ENCODE data around the gene RELCH. TPM values are rescaled to one million over a fixed set of nuclear protein-coding genes. Genes with fewer than 3 reads are reported as not detected.
A peak's percentile ranks its signal among the peaks of the same experiment; 100 is the strongest.
"Not testable (repeated sequence)": the region's sequence is repeated elsewhere in the genome, so short reads cannot be mapped to it uniquely, and the experiment has no call there.

RELCH gene, protein sequence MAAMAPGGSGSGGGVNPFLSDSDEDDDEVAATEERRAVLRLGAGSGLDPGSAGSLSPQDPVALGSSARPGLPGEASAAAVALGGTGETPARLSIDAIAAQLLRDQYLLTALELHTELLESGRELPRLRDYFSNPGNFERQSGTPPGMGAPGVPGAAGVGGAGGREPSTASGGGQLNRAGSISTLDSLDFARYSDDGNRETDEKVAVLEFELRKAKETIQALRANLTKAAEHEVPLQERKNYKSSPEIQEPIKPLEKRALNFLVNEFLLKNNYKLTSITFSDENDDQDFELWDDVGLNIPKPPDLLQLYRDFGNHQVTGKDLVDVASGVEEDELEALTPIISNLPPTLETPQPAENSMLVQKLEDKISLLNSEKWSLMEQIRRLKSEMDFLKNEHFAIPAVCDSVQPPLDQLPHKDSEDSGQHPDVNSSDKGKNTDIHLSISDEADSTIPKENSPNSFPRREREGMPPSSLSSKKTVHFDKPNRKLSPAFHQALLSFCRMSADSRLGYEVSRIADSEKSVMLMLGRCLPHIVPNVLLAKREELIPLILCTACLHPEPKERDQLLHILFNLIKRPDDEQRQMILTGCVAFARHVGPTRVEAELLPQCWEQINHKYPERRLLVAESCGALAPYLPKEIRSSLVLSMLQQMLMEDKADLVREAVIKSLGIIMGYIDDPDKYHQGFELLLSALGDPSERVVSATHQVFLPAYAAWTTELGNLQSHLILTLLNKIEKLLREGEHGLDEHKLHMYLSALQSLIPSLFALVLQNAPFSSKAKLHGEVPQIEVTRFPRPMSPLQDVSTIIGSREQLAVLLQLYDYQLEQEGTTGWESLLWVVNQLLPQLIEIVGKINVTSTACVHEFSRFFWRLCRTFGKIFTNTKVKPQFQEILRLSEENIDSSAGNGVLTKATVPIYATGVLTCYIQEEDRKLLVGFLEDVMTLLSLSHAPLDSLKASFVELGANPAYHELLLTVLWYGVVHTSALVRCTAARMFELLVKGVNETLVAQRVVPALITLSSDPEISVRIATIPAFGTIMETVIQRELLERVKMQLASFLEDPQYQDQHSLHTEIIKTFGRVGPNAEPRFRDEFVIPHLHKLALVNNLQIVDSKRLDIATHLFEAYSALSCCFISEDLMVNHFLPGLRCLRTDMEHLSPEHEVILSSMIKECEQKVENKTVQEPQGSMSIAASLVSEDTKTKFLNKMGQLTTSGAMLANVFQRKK
- total RNA-seq (10 to 100 TPM; 49.0 to 52.5 TPM), total RNA-seq (105 to 122 reads per million in 2 donors)

DNA sequence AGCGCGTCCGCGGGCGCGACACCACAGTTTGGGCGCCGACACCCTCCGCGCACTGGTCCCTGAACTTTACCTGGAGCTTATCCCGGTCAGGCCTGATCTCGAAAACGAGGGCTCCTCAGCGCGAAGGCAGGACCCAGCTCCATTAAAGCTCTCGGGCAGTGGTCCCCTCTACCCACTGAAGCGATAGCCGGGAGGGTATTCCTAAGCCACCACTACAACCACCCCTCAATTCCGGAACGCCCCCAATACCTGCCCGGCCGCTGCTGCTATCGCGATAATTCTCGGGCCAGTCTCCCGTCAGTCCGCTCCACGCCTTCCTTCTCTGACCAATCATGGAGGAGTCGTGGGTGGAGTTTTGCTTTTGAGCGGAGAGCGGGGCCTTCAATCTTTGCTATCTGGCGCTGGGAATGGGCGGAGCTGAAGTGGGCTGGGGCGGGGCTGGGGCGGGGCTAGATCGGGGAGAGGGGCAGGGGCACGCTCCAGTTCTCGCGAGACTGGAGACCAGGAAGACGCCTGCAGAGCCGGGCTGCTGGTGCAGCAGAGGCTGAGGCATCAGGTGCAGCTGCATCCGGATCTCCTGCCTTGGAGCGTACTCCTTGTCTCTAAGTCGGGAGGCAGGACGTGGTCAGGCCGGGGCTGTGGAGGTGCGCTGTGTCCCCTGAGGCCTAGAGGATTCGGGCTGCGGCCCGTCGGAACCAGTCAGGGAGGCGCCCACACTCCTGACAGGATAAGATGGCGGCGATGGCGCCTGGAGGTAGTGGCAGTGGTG lies at the start of gene RELCH, which contains the start of gene PIGN:
RELCH (plus strand) TSS at position 482 of the 769 bp plus-strand sequence; CDS start at position 733, 251 bp downstream.
PIGN (minus strand) TSS at position 283 of the 769 bp plus-strand sequence. CDS start 25,703 bp downstream, outside the sequence.
- H3K4me3 Mint-ChIP-seq = peak within 1 kb of the TSS; percentile 100
- no peaks in the 10 kb centered on the region for H3K9me3 ChIP-seq (ENCODE audit: control insufficient read depth, low read length, poor library complexity, severe bottlenecking)
- peak within 1 kb of the TSS; percentile 98 for H3K27ac Mint-ChIP-seq
- H3K4me1 Mint-ChIP-seq = peaks cover 47% of the 10 kb centered on the region
- H3K36me3 Mint-ChIP-seq (ENCODE audit: low read depth) = peaks cover 6% of the 10 kb centered on the region
- ATAC-seq (peak; percentile 93), DNase-seq (peak; percentile 82 to 92 (median 88))
- no peaks in the 10 kb centered on the region for H3K27me3 Mint-ChIP-seq

DNA sequence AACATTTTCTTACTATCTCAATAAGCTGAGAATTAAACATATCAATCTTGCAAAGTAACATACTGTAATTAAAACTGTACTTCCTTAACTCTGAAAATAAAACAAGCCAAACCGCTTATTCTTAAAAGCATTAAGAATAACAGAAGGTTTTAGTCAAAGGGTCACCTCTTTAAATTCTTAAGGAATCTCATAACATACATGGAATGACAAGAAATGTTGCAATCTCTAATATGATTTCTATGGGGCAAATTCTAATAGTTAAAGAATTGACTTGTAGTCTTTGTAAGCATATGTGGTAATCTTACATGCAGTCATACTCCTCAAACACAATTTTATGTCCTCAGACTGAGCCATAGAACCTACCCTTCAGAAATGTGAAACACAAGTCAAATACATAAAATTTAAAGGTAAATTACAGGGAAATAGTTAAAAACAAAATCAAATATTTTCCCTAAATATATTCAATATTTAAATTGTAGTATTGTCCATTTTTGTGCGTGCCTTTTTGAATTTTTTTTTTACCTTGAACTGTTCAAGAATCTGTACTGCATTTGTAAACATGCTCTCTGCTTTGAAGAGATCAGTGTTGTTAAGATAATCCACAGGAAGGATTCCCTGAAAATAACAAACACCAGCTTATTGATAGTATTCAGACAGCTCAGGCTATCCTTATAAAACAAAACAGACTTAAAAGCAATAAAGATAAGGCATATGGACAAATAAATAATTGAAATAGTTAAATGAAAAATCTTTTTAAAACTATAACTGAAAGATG lies 48.4 kb upstream of the RELCH start:
- Mint-ChIP-seq H3K4me1 (peaks cover 5% of the 10 kb centered on the region), H3K27ac (no peak overlapping the region), H3K36me3 (ENCODE audit: low read depth) (peaks cover 15% of the 10 kb centered on the region), H3K4me3 (no peak overlapping the region), H3K27me3 (no peaks in the 10 kb centered on the region)
- DNase-seq (no peak), ATAC-seq (no peak)
- H3K9me3 ChIP-seq (ENCODE audit: control insufficient read depth, low read length, poor library complexity, severe bottlenecking) = no peaks in the 10 kb centered on the region

DNA sequence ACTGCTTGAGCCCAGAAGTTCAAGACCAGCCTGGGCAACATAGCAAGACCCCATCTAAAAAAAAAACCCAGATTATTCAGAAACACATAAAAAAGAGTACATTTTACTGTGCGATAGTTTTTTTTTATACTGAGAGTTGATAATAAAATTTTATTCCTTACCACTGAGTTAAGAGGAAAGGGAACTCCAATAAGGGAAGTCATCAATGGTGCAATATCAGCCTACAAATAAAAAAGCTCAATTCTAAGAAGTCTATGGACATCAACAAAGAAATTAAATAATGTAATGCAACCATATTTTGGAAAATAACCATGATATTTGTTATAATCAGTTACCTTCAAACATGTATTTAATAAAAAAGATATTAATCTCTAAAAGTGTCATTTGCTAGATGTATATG lies 46.8 kb upstream of the RELCH start:
- DNase-seq = no peak
- Mint-ChIP-seq H3K27ac (no peak overlapping the region), H3K27me3 (no peaks in the 10 kb centered on the region), H3K4me3 (no peak overlapping the region), H3K36me3 (ENCODE audit: low read depth) (peaks cover 17% of the 10 kb centered on the region), H3K4me1 (peaks cover 5% of the 10 kb centered on the region)
- no peak for ATAC-seq
- H3K9me3 ChIP-seq (ENCODE audit: control insufficient read depth, low read length, poor library complexity, severe bottlenecking) = no peaks in the 10 kb centered on the region

DNA sequence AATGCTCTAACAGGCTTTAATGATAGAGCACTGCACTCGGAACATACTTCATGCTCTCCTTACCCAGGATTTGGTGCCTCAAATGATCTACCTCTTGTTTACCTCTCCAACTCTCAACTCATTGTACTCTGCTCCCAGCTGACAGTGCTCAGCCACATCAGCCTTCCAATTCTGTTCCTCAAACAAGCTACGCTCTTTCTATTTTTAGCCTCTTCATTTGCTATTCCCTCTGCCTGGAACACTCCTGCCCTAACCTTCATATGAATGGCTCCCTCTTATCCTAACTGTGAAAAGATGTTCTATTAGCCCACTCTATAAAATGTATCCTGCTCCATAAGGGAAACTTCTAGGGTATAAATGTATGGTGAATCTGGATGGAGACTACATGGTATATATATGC lies 42.7 kb upstream of the RELCH start:
- Mint-ChIP-seq H3K4me1 (peaks cover 5% of the 10 kb centered on the region), H3K36me3 (ENCODE audit: low read depth) (peaks cover 14% of the 10 kb centered on the region), H3K27me3 (no peaks in the 10 kb centered on the region), H3K27ac (no peak overlapping the region), H3K4me3 (no peak overlapping the region)
- DNase-seq (no peak), ATAC-seq (no peak)
- no peaks in the 10 kb centered on the region for H3K9me3 ChIP-seq (ENCODE audit: control insufficient read depth, low read length, poor library complexity, severe bottlenecking)

DNA sequence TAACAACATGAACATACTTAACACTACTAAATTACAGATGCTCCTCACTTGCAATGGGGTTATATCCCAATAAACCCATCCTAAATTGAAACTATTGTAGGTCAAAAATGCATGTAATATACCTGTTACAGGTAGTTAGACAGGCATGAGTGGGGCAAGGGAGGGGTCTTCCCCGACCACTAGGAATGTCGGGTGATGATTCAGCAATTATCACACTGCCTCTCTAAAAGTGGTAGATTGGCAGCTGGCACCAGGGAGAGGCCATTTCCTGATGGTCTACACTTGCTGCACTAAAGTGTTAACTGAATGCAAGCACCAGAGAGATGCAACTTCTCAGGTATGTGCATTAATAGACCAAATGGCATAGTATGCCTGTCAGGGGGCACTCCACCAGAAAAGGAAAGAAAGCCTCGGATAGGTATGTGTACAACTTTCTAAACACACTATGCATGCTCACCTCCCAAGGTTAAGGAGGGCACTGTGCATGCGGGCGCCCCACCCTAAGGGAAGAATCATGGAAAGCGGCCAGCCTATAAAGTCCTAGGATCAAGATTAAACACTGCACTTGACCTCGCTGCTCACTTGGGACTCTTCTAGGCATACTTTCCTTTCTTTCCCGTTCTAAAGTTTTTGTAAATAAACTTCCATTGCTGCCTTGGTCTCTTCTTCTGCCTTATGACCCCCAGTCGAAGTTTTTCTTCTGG lies 35.8 kb upstream of the RELCH start:
- Mint-ChIP-seq H3K4me3 (no peak overlapping the region), H3K27ac (no peak overlapping the region), H3K36me3 (ENCODE audit: low read depth) (peaks cover 6% of the 10 kb centered on the region), H3K4me1 (no peaks in the 10 kb centered on the region), H3K27me3 (no peaks in the 10 kb centered on the region)
- ATAC-seq (no peak), DNase-seq (no peak)
- H3K9me3 ChIP-seq (ENCODE audit: control insufficient read depth, low read length, poor library complexity, severe bottlenecking) = no peaks in the 10 kb centered on the region

DNA sequence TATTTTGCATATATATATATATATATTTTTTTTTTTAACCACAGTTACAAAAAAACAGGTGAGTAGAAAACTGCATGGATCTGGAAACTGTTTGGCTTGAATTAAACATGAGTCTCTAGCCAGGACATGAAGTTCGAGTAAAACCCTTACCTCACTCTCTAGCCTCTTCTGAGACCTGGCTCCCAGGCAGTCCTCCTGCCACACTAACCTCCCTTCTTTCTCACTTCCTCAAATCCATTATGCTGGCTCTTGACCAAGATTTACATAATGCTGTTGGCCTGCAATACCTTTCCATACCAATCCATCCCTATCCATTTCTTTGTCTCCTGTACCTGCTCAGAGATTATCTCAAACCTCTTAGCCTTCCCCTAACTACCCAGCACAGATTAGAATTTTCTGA lies 34.2 kb upstream of the RELCH start:
- H3K36me3 Mint-ChIP-seq (ENCODE audit: low read depth) = peaks cover 6% of the 10 kb centered on the region
- H3K27me3 Mint-ChIP-seq = no peaks in the 10 kb centered on the region
- ATAC-seq (no peak), DNase-seq (no peak)
- H3K27ac Mint-ChIP-seq = no peak overlapping the region
- H3K9me3 ChIP-seq (ENCODE audit: control insufficient read depth, low read length, poor library complexity, severe bottlenecking) = no peaks in the 10 kb centered on the region
- H3K4me3 Mint-ChIP-seq = no peak overlapping the region
- H3K4me1 Mint-ChIP-seq = no peaks in the 10 kb centered on the region

DNA sequence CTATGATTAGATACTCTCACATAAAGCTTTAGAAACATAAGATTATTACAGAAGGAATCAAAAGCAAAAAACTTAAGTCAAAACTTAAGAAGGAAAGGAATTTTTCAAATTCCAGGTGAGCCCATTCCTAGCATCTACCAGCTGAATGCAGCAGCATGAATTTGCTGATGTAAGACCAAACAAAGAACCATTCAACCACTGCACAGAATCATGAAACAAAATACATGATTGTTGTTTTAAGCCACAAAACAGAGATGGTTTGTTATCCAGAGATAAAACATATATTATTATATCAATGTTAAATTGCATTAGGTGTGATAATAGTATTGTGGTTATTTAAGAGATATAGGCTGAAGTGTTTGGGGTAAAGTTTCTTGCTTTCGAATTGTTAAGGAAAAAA lies 29.2 kb upstream of the RELCH start:
- peaks cover 2% of the 10 kb centered on the region for H3K4me1 Mint-ChIP-seq
- H3K9me3 ChIP-seq (ENCODE audit: control insufficient read depth, low read length, poor library complexity, severe bottlenecking) = no peaks in the 10 kb centered on the region
- no peak overlapping the region for H3K4me3 Mint-ChIP-seq
- no peak for DNase-seq
- H3K36me3 Mint-ChIP-seq (ENCODE audit: low read depth) = peaks cover 4% of the 10 kb centered on the region
- H3K27me3 Mint-ChIP-seq = no peaks in the 10 kb centered on the region
- H3K27ac Mint-ChIP-seq = no peak overlapping the region
- ATAC-seq = no peak

DNA sequence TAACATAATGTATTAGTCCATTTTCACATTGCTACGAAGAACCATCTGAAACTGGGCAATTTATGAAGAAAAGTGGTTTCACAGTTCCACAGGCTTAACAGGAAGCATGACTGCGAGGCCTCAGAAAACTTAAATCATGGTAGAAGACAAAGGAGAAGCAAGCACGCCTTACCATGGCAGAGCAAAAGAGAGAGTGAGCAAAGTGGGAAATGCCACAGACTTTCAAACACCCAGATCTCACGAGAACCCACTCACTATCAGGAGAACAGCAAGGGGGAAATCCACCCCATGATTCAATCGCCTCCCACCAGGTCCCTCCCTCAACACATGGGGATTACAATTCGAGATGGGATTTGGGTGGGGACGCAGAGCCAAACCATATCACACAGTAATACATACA lies 22.7 kb upstream of the RELCH start:
- Mint-ChIP-seq H3K27ac (no peak overlapping the region), H3K4me3 (no peak overlapping the region), H3K4me1 (peaks cover 2% of the 10 kb centered on the region), H3K36me3 (ENCODE audit: low read depth) (peaks cover 4% of the 10 kb centered on the region), H3K27me3 (no peaks in the 10 kb centered on the region)
- no peaks in the 10 kb centered on the region for H3K9me3 ChIP-seq (ENCODE audit: control insufficient read depth, low read length, poor library complexity, severe bottlenecking)
- no peak for DNase-seq
- ATAC-seq = no peak

DNA sequence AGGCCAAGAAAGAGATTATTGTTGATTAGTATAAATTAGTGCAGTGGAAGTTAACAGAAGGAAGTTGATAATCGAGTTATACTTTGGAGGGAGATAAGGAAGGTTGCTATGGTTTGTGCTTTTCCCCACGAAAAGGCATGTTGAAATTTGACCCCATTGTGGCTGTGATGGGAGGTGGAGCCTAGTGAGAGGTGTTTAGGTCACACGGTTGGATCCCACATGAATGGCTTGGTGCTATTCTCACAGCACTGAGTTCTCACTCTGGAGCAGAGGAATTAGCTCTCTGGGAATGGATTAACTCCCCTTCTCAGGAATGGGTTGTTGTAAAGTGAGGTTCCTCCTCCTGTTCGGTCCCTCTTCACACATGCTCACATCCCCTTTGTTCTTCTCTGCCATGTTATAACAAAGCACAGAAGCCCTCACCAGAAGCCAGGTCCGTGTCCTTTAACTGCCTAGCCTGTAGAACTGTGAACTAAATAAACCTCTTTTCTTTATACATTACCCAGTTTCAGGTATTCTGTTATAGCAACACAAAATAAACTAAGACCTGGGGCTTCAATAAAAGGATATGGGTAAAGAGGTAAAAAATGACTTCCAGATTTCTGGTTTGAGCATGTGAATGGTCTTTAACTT lies 22.1 kb upstream of the RELCH start:
- peaks cover 2% of the 10 kb centered on the region for H3K4me1 Mint-ChIP-seq
- ATAC-seq = no peak
- H3K9me3 ChIP-seq (ENCODE audit: control insufficient read depth, low read length, poor library complexity, severe bottlenecking) = no peaks in the 10 kb centered on the region
- DNase-seq = no peak
- no peak overlapping the region for H3K27ac Mint-ChIP-seq
- no peaks in the 10 kb centered on the region for H3K27me3 Mint-ChIP-seq
- H3K4me3 Mint-ChIP-seq = no peak overlapping the region
- peaks cover 2% of the 10 kb centered on the region for H3K36me3 Mint-ChIP-seq (ENCODE audit: low read depth)

DNA sequence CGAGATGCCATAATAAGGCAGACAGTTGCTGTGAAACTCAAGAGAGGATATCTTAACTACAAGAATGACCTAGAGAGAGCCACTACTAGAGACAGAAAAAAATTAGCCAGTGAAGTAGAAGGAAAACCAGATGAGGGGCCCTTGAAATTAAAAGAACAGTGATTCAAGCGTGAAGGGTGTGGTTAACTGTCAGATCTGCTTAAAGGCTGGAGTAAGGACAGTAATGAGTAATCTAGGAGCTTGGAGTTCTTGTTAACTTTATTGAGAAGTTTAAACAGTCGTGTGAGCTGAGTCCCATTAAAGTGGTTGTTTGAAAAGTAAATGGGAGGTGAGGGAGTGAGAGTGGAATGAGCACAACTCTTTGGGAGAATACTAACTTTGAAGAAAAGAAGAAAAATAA lies 21.5 kb upstream of the RELCH start:
- DNase-seq = no peak
- H3K4me3 Mint-ChIP-seq = no peak overlapping the region
- peaks cover 2% of the 10 kb centered on the region for H3K4me1 Mint-ChIP-seq
- H3K9me3 ChIP-seq (ENCODE audit: control insufficient read depth, low read length, poor library complexity, severe bottlenecking) = no peaks in the 10 kb centered on the region
- no peaks in the 10 kb centered on the region for H3K27me3 Mint-ChIP-seq
- peaks cover 2% of the 10 kb centered on the region for H3K36me3 Mint-ChIP-seq (ENCODE audit: low read depth)
- no peak for ATAC-seq
- H3K27ac Mint-ChIP-seq = no peak overlapping the region

DNA sequence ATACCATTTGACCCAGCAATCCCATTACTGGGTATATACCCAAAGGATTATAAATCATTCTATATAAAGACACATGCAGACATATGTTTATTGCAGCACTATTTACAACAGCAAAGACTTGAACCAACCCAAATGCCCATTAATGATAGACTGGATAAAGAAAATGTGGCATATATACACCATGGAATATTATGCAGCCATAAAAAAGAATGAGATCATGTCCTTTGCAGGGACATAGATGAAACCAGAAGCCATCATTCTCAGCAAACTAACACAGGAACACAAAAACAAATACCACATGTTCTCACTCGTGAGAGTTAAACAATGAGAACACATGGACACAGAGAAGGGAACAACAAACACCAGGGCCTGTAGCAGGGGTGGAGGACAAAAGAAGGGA lies 20.5 kb upstream of the RELCH start:
- H3K27me3 Mint-ChIP-seq; H3K9me3 ChIP-seq (ENCODE audit: control insufficient read depth, low read length, poor library complexity, severe bottlenecking); H3K36me3 Mint-ChIP-seq (ENCODE audit: low read depth); H3K4me3 Mint-ChIP-seq; H3K27ac Mint-ChIP-seq; DNase-seq; H3K4me1 Mint-ChIP-seq; ATAC-seq: not testable (repeated sequence)

Data from T-helper 17 cell (primary cell).